ENCODE results near the gene CALHM1. TPM values are rescaled to one million over a fixed set of nuclear protein-coding genes. Genes with fewer than 3 reads are reported as not detected.
A peak's percentile ranks its signal among the peaks of the same experiment; 100 is the strongest.

CALHM1 gene
- total RNA-seq, 2 experiments from 2014 or later, result 0.13 TPM; not detected in 1

- BruUV-seq (replicated peaks), result no TSS peak
- CTCF ChIA-PET (ENCODE audit: unreplicated experiment), result interaction anchor here (0.6 to 0.7 kb wide), 3 partner anchors 13 to 55 kb away, joined by 3 read pairs; no protein-coding TSS in a partner anchor
Observed at GRCh38 chr10:103470761-103471653, 12.3 kb upstream of the CALHM1 start.

GRCh38 chr10:103469201-103469600 lies 10.5 kb upstream of the CALHM1 start:
- no peaks in the 10 kb centered on the region for H3K36me3 ChIP-seq (ENCODE audit: insufficient read depth, low read length)
- H3K79me2 ChIP-seq (ENCODE audit: insufficient read depth, low read depth, low read length), result no peaks in the 10 kb centered on the region
- intact Hi-C loops (cut with micrococcal nuclease; ENCODE audit: unreplicated experiment), result no loop called here
- POLR2A ChIA-PET, result no interaction called here
- no peak overlapping the region for H3K4me2 ChIP-seq (ENCODE audit: low read length)
- no peaks in the 10 kb centered on the region for H4K20me1 ChIP-seq (ENCODE audit: insufficient read depth, low read length)
- peaks cover 86% of the 10 kb centered on the region for H3K4me1 ChIP-seq (ENCODE audit: insufficient read depth, low read length, poor library complexity, severe bottlenecking)
- BruUV-seq (replicated peaks), result no TSS peak
- H3K9me2 ChIP-seq (ENCODE audit: insufficient read depth, low read length), result no peaks in the 10 kb centered on the region
- no peak overlapping the region for H2AFZ ChIP-seq (ENCODE audit: low read length)
- no peaks in the 10 kb centered on the region for H3K9me3 ChIP-seq (ENCODE audit: low read length)
- CTCF ChIA-PET (ENCODE audit: unreplicated experiment), result no interaction called here
- no peak for DNase-seq (ENCODE audit: low spot score)
- H3K4me3 ChIP-seq (ENCODE audit: low read depth, low read length, poor library complexity, severe bottlenecking), result no peak overlapping the region
- no peak for TF ChIP-seq CTCF (conservative IDR thresholded peaks at IDR 0.05; ENCODE audit: low read length)
- TF ChIP-seq EZH2phosphoT487 (IDR thresholded peaks at IDR 0.05; ENCODE audit: borderline replicate concordance, low read depth, low read length), result no peak
- peak overlapping the region; percentile 6 for H3K27ac ChIP-seq (ENCODE audit: low read depth, low read length, poor library complexity, severe bottlenecking)

More at GRCh38 chr10:103470761-103471653, 12.3 kb upstream of the CALHM1 start:
- Histone ChIP-seq H3K9me3 (ENCODE audit: low read length) (no peaks in the 10 kb centered on the region), H3K4me2 (ENCODE audit: low read length) (peak overlapping the region; percentile 72), H3K4me3 (ENCODE audit: low read depth, low read length, poor library complexity, severe bottlenecking) (peak overlapping the region; percentile 55), H3K9me2 (ENCODE audit: insufficient read depth, low read length) (no peaks in the 10 kb centered on the region), H3K79me2 (ENCODE audit: insufficient read depth, low read depth, low read length) (no peaks in the 10 kb centered on the region), H3K36me3 (ENCODE audit: insufficient read depth, low read length) (no peaks in the 10 kb centered on the region), H3K4me1 (ENCODE audit: insufficient read depth, low read length, poor library complexity, severe bottlenecking) (peaks cover 77% of the 10 kb centered on the region), H2AFZ (ENCODE audit: low read length) (peak overlapping the region; percentile 13; the same call in 1 of the 2 replicates), H4K20me1 (ENCODE audit: insufficient read depth, low read length) (no peaks in the 10 kb centered on the region), H3K27ac (ENCODE audit: low read depth, low read length, poor library complexity, severe bottlenecking) (peak overlapping the region; percentile 91)
- intact Hi-C loops (cut with micrococcal nuclease; ENCODE audit: unreplicated experiment), result no loop called here
- peak; percentile 90 for DNase-seq (ENCODE audit: low spot score)
- TF ChIP-seq CTCF (conservative IDR thresholded peaks at IDR 0.05; ENCODE audit: low read length) (no peak), EZH2phosphoT487 (IDR thresholded peaks at IDR 0.05; ENCODE audit: borderline replicate concordance, low read depth, low read length) (no peak)
- POLR2A ChIA-PET, result interaction anchor here (0.5 to 0.9 kb wide), 4 partner anchors 8 to 280 kb away, joined by 3 to 4 read pairs (median 4); no protein-coding TSS in a partner anchor

GRCh38 chr10:103467406-103467805 lies 8.7 kb upstream of the CALHM1 start:
- no peaks in the 10 kb centered on the region for H3K9me2 ChIP-seq (ENCODE audit: insufficient read depth, low read length)
- H3K9me3 ChIP-seq (ENCODE audit: low read length), result no peaks in the 10 kb centered on the region
- peak overlapping the region; percentile 95 for H2AFZ ChIP-seq (ENCODE audit: low read length)
- H4K20me1 ChIP-seq (ENCODE audit: insufficient read depth, low read length), result no peaks in the 10 kb centered on the region
- no peak overlapping the region for H3K4me3 ChIP-seq (ENCODE audit: low read depth, low read length, poor library complexity, severe bottlenecking)
- H3K79me2 ChIP-seq (ENCODE audit: insufficient read depth, low read depth, low read length), result no peaks in the 10 kb centered on the region
- peak; percentile 51 for DNase-seq (ENCODE audit: low spot score)
- no peak for TF ChIP-seq CTCF (conservative IDR thresholded peaks at IDR 0.05; ENCODE audit: low read length)
- BruUV-seq (replicated peaks), result no TSS peak
- H3K4me1 ChIP-seq (ENCODE audit: insufficient read depth, low read length, poor library complexity, severe bottlenecking), result peaks cover 80% of the 10 kb centered on the region
- POLR2A ChIA-PET, result interaction anchor here (0.6 to 4.2 kb wide), 5 partner anchors 8 to 609 kb away, joined by 3 to 13 read pairs (median 4); no protein-coding TSS in a partner anchor
- intact Hi-C loops (cut with micrococcal nuclease; ENCODE audit: unreplicated experiment), result no loop called here
- H3K27ac ChIP-seq (ENCODE audit: low read depth, low read length, poor library complexity, severe bottlenecking), result peak overlapping the region; percentile 76
- peak overlapping the region; percentile 61 for H3K4me2 ChIP-seq (ENCODE audit: low read length)
- H3K36me3 ChIP-seq (ENCODE audit: insufficient read depth, low read length), result no peaks in the 10 kb centered on the region
- CTCF ChIA-PET (ENCODE audit: unreplicated experiment), result no interaction called here
